ACHN (cell line): ENCODE measurements around the gene DUS4L.

Experiments
- DNase-seq: peaks from one replicate; pipeline ENCODE4 v3.0.0-alpha.2; 2015
- in situ Hi-C: cut with HindIII; loops from 2 replicates; pipeline ENCODE4 v1.10.0; 2017; ENCODE audit warnings: low sequenced_read_pairs, low pct_ligation_motif_present, low pct_unique_long_range_greater_than_20kb

DUS4L gene

DNA sequence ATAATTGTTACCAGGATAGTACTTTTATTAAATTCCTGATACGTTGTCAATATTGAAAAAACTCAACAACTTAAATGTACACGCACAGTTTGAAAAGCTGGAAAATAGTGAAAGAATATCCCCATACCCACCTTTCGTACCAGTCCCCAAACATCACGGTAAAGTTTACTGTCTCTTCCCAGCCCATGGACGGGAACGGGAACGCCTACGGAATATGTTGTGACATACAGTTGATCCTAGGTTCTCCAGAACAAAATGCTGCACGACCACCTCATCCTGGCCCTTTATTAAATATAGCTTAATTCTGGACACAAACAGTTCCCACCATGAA, 15.7 kb downstream of the DUS4L start:
- in situ Hi-C loops: no loop called here
- DNase-seq: no peak

DNA sequence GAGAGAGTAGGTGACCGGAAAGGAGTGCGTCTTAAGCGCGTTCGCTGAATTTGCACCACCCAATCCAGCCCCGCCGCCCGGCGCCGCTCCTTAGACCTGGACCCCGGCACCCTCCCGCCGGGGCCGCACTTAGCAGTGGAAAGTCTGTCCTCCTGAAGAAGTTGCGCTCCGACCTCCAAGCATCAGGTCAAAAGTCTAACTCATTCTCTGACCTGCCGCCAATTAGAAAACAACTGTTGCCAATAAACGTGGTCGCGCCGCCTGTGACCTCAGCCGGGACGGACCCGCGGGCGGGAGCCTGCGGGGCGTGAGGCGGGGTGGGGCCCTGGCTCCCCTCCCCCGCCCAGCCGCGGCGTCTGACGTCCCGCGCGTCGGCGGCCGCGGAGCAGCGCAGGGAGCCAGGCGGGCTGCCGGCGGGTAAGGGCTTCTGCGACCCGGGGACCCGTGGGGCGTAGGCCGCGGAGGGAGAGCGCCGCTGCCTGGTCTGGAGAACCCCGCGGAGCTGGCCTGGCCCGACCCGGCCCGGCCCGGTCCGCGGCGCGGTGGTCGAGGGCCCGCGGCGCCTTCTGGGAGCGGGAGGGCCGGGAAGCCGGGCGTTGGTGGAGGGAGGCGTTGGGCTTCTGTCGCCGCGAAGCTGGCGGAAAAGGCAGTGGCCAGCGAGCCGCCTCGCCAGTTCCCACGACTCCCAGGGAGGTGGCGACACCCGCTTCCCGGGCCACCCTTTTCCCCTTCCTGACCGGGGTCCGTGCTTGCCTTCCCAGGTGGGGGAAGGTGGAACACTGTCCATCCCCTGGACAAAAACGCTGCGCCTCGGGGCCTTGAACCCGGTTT, 16.3 kb downstream of the DUS4L start, which contains the start of gene BCAP29:
BCAP29 (plus strand) TSS at position 362 of the 831 bp plus-strand sequence. CDS start 527 bp downstream, outside the sequence.
- DNase-seq: peak; percentile 83
- in situ Hi-C loops: no loop called here

DNA sequence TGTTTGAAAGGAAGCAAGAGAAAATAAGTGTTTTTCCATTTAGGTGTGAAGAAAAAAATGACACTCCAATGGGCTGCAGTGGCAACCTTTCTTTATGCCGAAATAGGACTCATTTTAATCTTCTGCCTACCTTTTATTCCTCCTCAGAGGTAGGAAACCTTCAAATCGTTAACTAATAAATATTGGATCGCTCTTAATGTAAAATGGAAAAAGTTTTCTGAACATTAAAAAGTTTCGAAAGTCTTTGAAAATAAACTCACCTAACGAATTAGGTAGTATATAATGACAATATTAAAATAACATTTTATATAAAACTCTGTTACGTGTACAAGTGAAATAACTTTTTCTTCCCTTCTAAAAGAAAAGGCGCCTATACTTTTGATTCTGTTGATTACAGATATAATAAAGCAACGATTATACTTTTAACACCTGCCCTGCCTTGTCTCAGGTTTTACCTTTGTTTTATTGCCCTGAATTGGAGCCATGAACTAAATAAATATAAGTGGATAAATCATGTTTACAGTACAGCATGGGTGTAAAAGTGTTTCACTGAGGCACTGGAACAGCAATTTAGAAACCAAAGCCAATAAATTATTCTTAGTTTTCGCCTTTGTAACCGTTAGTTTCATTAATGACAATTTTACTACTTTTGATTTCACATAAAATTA, 17.1 kb downstream of the DUS4L start:
- no peak for DNase-seq
- in situ Hi-C loops: no loop called here

DNA sequence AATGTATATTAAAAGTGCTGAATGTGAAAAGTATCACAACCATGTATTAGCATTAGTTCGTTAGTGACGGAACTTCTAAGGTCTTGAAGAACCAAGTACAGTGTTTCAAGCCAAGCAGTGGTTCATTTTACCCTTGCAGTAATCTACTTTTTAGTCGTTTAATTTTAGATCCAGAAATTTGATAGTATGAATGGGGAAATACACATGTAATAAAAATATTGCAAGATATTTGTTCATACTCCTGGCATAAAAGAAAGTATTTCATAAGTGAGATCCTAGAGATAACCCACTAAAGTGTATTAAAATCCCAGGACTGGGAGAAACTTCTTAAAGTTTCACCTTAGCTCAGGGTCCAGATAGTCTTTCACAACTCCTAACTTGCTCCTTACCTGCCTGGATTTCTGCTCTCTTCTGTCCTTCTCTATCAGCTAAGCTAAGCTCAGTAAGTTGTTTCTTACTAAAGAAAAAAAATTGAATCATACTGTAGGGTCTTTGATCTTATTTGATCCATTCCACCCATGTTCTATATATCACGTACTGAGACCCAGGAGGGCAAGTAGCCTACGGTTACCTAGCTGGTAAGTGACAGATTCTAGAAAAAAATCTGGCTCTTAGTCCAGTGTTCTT, 17.7 kb downstream of the DUS4L start:
- in situ Hi-C loops: no loop called here

DNA sequence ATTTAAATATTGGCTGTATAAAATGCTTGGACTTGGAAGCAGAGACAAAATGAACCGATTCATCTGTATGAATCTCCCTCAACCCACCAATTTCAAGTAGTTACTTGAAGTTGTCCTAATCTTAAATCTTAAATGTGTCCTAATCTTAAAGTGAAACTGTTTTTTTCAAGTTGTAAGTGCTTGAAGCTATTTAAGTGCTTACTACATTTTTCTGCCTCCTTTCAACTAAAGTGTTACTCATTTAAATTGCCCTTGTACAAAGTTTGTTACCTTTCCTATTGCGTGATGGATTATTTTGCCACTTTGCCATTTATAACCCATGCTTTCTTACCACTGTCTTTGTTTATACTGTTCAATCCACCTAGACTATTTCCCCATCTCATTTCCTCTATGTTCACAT, 19.1 kb downstream of the DUS4L start:
- in situ Hi-C loops: no loop called here
- DNase-seq: no peak

More for the DNA sequence above, 17.7 kb downstream of the DUS4L start:
- no peak for DNase-seq

DNA sequence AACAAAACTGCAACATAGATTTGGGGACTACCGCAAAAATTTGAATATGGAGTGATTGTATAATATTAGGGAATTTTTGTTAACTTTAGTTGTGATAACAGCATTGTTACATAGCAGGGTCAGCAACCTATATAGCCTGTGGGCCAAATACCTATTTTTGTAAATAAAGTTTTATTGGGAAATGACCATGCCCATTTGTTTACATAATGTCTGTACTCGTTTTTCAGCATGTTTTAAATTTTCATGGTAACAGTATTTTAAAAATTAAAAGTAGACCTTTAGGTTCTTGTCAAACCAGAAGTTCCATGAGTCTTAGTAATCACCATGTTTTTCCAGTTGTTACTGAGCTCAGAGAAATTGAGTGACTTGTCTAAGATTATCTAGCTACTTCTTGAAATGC, 20.9 kb downstream of the DUS4L start:
- in situ Hi-C loops: no loop called here
- no peak for DNase-seq

DNA sequence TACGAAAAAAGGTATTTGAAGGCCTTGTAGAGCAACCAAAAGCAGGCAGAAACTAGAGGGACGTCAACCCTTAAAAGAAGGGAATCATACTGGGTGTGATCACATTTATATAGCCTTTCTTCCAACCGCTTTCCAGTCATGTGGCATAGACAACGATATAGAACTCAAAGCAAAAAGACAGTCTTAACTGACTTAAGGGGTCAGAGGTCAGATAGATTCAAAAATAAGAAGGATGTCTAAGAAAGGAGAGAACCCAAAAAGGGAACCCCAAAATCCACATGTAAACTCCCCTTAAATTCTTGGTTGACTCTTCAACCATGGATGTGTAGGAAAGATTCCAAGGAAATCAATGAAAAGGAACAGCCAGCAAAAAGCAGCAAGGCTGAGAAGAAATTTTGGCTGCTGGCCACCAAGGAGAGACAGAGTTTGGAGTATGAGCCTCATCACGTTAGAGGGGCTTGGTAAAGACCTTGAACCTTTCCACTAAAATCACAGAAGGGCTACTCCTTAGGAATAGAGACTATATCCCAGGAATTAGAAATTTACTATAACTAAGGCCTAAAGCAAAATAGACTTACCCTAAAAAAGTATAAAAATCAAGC, 24.9 kb downstream of the DUS4L start:
- in situ Hi-C loops: no loop called here
- no peak for DNase-seq

DNA sequence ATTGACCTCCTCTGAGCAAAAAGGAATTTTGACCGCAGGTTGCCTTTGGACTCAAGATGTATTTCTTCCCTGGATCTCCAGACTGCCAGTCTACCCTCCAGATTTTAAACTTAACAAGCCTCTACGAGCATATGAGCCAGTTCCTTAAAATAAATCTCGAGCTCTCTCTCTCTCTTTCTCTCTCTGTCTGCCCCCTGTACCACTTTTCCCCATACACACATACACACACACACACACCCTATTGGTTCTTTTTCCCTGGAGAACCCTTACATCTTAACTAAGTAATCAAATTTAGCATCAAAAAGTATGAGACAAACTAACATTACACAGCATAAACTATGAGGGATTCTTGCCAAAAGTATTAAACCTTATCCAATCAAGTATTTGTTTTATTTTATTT, 27.6 kb downstream of the DUS4L start:
- in situ Hi-C loops: no loop called here
- no peak for DNase-seq

DNA sequence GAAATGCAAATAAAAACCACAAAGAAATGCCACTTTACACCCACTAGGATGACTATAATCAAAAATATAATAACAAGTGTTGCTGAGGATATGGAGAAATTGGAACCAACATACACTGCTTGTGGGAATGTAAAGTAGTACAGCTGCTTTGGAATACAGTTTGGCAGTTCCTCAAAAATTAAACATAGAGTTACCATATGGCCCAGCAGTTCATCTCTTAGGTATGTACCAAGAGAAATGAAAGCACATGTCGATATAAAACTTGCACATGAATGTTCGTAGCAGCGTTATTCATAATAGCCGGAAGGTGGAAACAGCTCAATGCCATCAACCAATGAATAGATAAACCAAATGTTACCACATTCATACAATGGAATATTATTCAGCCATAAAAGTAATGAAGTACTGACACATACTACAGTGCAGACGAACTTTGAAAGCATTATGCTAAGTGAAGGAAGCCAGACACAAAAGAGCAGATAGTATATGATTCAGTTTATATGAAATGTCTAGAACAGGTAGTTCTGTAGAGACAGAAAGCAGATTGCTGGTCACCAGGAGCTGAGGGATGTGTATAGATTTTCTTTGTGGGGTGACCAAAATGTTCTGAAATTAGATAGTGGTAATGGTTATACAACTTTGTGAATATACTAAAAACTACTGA, 28.7 kb downstream of the DUS4L start:
- in situ Hi-C loops: no loop called here
- DNase-seq: no peak

DNA sequence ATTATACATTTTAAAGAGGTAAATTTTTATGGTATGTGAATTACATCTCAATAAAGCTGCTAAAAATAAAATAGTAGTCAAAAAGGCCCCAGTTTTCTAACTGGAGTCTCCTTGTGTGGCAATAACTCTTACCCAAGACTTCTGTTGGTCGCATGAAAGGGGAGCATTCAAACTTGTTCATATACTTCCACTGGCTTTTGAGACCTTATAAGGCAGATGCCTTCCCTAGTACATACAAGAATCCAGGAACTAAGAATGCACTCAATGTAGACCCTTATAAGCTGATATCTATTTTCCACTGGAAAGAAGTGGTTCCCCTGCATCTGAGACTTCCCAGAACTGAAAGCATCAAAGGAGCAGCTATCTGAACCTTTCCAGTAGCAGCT, 29.2 kb downstream of the DUS4L start:
- in situ Hi-C loops: no loop called here

DNA sequence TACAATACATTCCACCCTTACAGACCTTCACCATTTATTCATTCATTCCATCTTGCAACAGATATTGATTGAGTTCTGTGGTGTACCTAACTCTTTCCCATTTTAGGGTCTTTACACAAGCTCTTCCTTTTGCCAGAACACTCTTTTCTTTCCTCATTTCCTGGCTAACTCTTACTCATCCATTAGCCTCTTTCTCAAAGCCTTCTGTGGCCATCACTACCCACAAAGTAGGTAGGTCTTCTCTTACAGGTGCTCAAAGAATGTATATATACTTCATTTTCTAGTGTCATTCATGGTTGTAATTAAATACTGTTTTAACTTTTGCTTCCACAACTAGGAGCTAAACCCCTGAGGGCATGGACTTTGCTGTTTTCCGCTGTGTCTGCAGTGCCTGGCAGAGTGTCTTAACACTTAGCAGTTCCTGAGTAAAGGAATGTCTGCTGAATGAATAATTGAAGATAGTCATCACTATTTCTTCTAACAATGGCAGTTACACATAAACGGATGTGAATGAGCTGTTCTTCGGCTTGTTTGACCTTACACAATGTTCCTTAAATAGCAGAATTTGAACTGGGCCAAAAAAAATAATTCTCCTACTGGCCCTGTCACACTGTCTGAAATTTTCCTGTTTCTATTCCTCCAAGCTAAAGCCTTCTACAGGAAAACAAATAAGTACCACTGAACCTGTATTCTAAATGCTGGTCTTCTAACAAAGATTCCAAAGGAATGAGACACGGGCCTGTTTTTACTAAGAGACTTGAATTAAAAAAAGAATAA, 31.4 kb downstream of the DUS4L start:
- no peak for DNase-seq
- in situ Hi-C loops: no loop called here

More for the DNA sequence above, 29.2 kb downstream of the DUS4L start:
- no peak for DNase-seq

DNA sequence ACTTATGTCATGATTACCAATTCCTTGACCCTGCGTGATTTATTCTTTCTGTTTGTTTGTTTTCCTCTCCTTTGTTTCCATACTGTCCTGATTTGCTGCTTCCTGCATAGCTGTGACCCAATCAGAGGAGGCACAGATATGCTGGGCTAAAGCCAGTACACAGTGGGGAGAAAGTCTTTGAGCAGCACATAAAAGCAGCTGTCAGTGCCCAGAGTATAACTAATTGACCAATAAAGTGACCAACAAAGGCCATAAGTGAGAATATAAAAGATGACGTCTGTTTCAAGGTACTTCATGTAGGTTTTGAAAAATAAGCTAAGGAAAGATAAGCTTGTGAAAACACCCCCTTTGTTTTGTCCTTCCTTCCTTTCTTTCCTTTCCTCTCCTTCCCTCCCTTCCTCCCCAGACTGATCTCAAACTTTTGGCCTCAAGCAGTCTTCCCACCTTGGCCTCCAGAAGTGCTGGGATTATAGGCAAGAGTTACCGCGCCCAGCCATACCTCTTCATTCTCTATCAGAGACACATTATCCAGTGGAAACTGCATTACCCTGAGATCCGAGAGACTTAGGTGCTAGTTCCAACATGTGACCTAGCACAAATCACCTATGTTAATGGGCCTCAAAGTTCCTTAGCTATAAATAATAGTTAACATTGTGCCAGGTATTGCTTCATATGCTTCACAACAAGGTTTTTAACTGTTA, 33.3 kb downstream of the DUS4L start:
- DNase-seq: no peak

DNA sequence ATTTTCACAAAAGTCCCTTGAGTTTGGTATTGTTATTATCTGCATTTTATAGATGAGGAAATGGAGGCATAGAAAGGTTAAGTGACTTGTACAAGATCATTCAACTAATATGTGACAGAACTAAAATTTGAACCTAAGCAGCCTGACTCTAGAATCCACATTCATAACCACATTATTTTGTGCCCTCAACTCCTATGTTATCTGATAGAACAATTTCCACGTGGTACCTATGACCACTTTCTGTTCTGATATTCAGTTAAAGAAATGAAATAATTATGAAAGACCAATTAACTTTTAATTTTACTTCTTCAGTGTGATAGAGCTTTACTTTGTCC, 33.8 kb downstream of the DUS4L start:
- in situ Hi-C loops: no loop called here
- no peak for DNase-seq

More for the DNA sequence above, 33.3 kb downstream of the DUS4L start:
- in situ Hi-C loops: no loop called here

DNA sequence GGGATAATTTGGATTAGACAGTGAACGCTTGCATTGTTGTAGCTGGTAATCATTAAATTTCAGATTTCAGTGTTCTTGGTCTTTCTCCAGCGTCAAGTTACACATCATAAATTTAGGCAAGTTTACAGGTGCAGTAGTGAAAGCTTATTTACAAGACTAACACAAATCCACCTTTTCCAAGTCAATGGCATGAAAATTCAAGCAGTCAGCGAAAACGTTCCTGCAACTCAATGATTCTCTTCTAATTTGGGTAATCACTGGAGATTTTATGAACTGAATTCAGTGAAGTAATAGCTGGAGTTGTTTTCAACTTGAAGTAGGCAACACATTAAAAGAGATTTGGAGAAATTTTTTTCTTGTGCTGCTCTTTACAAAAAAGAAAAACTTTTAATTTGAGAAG, 34.2 kb downstream of the DUS4L start:
- DNase-seq: no peak
- in situ Hi-C loops: no loop called here

DNA sequence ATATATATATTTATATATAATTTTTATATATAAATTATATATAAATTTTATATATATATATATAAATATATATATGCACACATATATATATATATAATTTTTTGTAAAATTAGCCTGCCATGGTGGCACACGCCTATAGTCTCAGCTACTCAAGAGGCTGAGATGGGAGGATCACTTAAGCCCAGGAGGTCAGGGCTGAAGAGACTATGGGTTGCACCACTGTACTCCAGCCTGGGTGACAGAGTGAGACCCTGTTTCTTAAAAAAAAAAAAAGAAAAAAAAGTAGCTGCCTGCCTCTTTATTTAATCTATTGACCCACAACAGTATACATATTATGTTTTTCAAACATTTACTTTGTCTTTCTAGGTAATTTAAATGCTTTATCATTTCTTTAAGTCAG, 35.5 kb downstream of the DUS4L start:
- DNase-seq: no peak
- in situ Hi-C loops: no loop called here

DNA sequence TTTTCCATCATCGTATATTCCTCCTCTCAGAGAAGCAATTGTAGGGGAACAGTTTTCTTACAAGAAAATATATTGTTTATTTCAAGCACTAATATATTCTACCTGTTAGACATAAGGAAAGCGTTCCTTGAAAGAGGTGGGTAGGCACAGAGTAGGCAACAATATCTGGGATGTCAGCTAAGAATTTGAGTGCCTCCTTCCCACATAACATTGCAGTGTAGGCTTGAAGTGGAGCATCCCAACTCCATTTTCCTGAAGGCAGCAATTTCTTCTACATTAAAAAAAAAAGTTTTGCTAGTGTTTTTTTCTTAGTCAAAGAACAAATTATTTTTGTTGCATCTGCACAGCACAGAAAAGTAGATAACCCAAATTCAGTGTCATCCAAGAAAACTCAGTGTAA, 37.0 kb downstream of the DUS4L start:
- DNase-seq: no peak
- in situ Hi-C loops: no loop called here

DNA sequence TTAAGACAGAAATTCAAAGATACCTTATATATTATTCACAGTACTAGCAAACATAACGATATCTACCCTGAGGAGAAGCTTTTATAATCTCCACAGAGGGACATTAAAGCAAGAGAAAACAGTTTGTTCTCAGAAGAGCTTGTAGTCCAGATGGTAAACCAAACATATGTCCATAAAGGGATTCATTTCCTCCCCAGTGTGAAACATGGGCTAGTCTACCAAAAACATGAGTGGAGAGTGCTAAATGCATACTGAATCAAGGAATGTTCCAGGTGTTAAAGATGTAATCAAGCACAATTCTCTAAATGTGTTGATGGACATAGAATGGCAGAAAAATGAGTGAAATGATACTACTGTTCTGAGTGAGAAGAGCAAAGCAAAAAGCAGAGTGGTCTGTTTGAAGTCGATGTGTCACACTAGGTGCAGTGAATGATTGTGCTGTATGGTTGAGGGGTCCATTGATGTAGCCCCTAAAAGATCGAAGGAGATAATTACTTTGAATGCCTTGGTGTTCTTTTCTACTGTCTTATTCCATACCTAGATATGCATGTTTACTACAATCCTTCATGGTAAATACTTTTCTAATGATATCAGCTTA, 41.5 kb downstream of the DUS4L start:
- DNase-seq: no peak
- in situ Hi-C loops: no loop called here
